Activated naive CD8-positive, alpha-beta T cell (primary cell): ENCODE results near the gene TIMM13.
"Not testable (repeated sequence)": the region's sequence is repeated elsewhere in the genome, so short reads cannot be mapped to it uniquely, and the experiment has no call there.

Experiments used
- H3K27ac Mint-ChIP-seq: one replicate; pipeline ENCODE4 v1.8.0; 2021; ENCODE audit warnings: mixed read lengths
- H3K27me3 Mint-ChIP-seq: one replicate; pipeline ENCODE4 v1.8.0; 2021; ENCODE audit warnings: mixed read lengths
- H3K36me3 Mint-ChIP-seq: one replicate; pipeline ENCODE4 v1.8.0; 2021; ENCODE audit warnings: mixed read lengths
- H3K4me1 Mint-ChIP-seq: one replicate; pipeline ENCODE4 v1.8.0; 2021; ENCODE audit warnings: low read depth, mixed read lengths
- H3K4me3 Mint-ChIP-seq: one replicate; pipeline ENCODE4 v1.8.0; 2021; ENCODE audit warnings: mild to moderate bottlenecking, mixed read lengths
- H3K9me3 Mint-ChIP-seq: one replicate; pipeline ENCODE4 v1.8.0; 2021; ENCODE audit warnings: low read depth, mixed read lengths

Gene TIMM13

DNA sequence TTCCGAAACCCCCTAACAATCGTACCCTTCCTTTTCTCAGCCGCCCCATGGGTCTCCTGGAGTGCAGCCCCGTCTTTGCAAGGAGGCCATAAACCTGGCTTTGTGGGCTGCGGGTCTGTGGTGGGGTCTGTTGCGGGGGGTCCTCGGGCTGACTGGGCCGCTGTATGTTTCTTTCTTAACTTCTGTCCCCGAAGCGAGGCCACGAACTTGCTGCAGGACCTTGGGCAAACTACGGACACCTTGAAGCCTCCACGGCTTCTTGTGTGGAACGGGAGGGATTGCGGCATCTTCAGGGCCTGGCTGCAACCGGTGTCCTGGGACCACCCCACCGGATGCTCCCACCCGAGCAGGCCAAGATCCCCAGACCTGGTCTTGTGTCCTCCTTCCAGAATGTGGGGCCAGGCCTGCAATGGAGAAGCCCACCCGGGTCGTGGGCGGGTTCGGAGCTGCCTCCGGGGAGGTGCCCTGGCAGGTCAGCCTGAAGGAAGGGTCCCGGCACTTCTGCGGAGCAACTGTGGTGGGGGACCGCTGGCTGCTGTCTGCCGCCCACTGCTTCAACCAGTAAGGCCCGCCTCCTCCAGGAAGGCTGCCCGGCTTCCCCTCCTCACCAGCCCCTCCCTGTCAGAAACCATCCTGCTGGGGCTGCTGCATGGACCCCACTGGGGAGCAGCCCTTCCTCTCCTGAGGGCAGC lies 12.0 kb downstream of the TIMM13 start:
- Mint-ChIP-seq H3K36me3 (no peaks in the 10 kb centered on the region), H3K27me3 (no peaks in the 10 kb centered on the region), H3K4me3 (no peak overlapping the region), H3K9me3 (no peaks in the 10 kb centered on the region), H3K27ac (no peak overlapping the region), H3K4me1 (no peaks in the 10 kb centered on the region)

GRCh38 chr19:2413629-2414028 lies 13.8 kb downstream of the TIMM13 start:
- Mint-ChIP-seq H3K9me3 (no peaks in the 10 kb centered on the region), H3K36me3 (no peaks in the 10 kb centered on the region), H3K4me1 (no peaks in the 10 kb centered on the region), H3K27ac (no peak overlapping the region), H3K27me3 (no peaks in the 10 kb centered on the region), H3K4me3 (no peak overlapping the region)

GRCh38 chr19:2413159-2413558 lies 14.2 kb downstream of the TIMM13 start:
- H3K27ac Mint-ChIP-seq: peak overlapping the region; percentile 66
- no peaks in the 10 kb centered on the region for H3K36me3 Mint-ChIP-seq
- no peaks in the 10 kb centered on the region for H3K4me1 Mint-ChIP-seq
- no peak overlapping the region for H3K4me3 Mint-ChIP-seq
- no peaks in the 10 kb centered on the region for H3K27me3 Mint-ChIP-seq
- H3K9me3 Mint-ChIP-seq: no peaks in the 10 kb centered on the region

- Mint-ChIP-seq H3K27ac (no peak overlapping the region), H3K36me3 (no peaks in the 10 kb centered on the region), H3K4me1 (no peaks in the 10 kb centered on the region), H3K9me3 (no peaks in the 10 kb centered on the region), H3K4me3 (no peak overlapping the region), H3K27me3 (no peaks in the 10 kb centered on the region)
Measured at GRCh38 chr19:2412449-2412848, 14.9 kb downstream of the TIMM13 start.

DNA sequence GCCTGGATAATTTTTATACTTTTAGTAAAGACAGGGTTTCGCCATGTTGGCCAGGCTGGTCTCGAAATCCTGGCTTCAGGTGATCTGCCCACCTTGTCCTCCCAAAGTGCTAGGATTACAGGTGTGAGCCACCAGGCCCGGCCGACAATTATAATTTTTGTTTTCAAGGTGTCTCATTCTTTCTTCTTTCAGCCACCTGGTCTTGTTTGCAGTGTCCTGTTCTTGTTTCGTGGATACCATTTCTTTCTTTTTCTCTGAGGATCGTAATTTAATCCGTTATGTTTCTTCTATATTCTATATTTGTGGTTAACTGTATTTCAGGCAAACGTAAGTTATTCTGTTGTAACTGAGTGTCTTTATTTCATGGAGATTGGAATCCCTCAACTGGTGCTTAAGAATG lies 15.7 kb downstream of the TIMM13 start:
- peak overlapping the region; percentile 28 for H3K27ac Mint-ChIP-seq
- no peaks in the 10 kb centered on the region for H3K27me3 Mint-ChIP-seq

GRCh38 chr19:2410023-2410422 lies 17.4 kb downstream of the TIMM13 start:
- no peaks in the 10 kb centered on the region for H3K36me3 Mint-ChIP-seq
- H3K4me1 Mint-ChIP-seq: no peaks in the 10 kb centered on the region
- H3K27me3 Mint-ChIP-seq: no peaks in the 10 kb centered on the region
- no peak overlapping the region for H3K27ac Mint-ChIP-seq
- H3K4me3 Mint-ChIP-seq: no peak overlapping the region
- no peaks in the 10 kb centered on the region for H3K9me3 Mint-ChIP-seq

More for the DNA sequence above, 15.7 kb downstream of the TIMM13 start:
- Mint-ChIP-seq H3K36me3 (no peaks in the 10 kb centered on the region), H3K4me1 (no peaks in the 10 kb centered on the region), H3K9me3 (no peaks in the 10 kb centered on the region), H3K4me3 (no peak overlapping the region)

DNA sequence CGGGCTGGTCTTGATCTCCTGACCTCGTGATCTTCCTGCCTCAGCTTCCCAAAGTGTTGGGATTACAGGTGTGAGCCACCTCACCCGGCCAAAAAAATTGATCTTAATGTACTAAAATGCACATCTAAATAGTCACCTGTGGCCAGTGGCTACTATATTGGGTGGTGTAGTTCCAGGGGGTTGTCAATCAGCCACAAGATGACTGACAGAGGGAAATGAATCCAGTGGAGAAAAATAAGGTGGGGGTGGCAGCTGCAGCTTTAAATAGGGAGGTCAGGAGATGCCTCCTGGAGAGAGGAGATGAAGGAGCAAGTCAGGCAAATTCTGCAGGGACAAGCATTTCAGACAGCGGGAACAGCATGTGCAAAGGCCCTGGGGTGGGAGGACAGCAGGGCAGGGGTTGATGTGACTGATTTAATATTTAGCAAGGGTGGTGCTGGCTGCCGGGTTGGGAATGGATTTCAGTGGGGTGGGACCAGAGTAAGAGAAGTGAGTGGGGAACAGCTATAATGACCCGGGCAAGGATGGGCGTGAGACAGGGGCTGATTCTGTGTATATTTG lies 18.0 kb downstream of the TIMM13 start:
- H3K27ac Mint-ChIP-seq: no peak overlapping the region
- H3K36me3 Mint-ChIP-seq: no peaks in the 10 kb centered on the region
- H3K9me3 Mint-ChIP-seq: no peaks in the 10 kb centered on the region
- no peaks in the 10 kb centered on the region for H3K27me3 Mint-ChIP-seq
- no peak overlapping the region for H3K4me3 Mint-ChIP-seq
- H3K4me1 Mint-ChIP-seq: no peaks in the 10 kb centered on the region

DNA sequence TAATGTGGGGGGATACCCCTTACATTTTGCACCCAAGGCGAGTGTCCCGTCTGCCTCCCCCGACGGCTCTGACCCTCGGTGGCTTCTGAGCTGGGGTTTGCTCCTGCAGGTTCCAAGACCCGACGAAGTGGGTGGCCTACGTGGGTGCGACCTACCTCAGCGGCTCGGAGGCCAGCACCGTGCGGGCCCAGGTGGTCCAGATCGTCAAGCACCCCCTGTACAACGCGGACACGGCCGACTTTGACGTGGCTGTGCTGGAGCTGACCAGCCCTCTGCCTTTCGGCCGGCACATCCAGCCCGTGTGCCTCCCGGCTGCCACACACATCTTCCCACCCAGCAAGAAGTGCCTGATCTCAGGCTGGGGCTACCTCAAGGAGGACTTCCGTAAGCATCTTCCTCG lies 19.1 kb downstream of the TIMM13 start:
- no peaks in the 10 kb centered on the region for H3K9me3 Mint-ChIP-seq
- no peak overlapping the region for H3K4me3 Mint-ChIP-seq
- no peaks in the 10 kb centered on the region for H3K36me3 Mint-ChIP-seq
- no peaks in the 10 kb centered on the region for H3K4me1 Mint-ChIP-seq
- no peaks in the 10 kb centered on the region for H3K27me3 Mint-ChIP-seq
- no peak overlapping the region for H3K27ac Mint-ChIP-seq

GRCh38 chr19:2399582-2399981 lies 27.8 kb downstream of the TIMM13 start:
- H3K27me3 Mint-ChIP-seq: no peaks in the 10 kb centered on the region
- peaks cover 3% of the 10 kb centered on the region for H3K4me1 Mint-ChIP-seq
- no peaks in the 10 kb centered on the region for H3K9me3 Mint-ChIP-seq
- H3K4me3 Mint-ChIP-seq: no peak overlapping the region
- H3K27ac Mint-ChIP-seq: no peak overlapping the region
- no peaks in the 10 kb centered on the region for H3K36me3 Mint-ChIP-seq

GRCh38 chr19:2398735-2399305 lies 28.6 kb downstream of the TIMM13 start:
- no peaks in the 10 kb centered on the region for H3K27me3 Mint-ChIP-seq
- H3K4me3 Mint-ChIP-seq: no peak overlapping the region
- peaks cover 8% of the 10 kb centered on the region for H3K4me1 Mint-ChIP-seq
- H3K36me3 Mint-ChIP-seq: no peaks in the 10 kb centered on the region
- no peak overlapping the region for H3K27ac Mint-ChIP-seq
- no peaks in the 10 kb centered on the region for H3K9me3 Mint-ChIP-seq

- not testable (repeated sequence) for H3K27me3 Mint-ChIP-seq, H3K27ac Mint-ChIP-seq, H3K4me1 Mint-ChIP-seq, H3K9me3 Mint-ChIP-seq, H3K4me3 Mint-ChIP-seq, H3K36me3 Mint-ChIP-seq
Measured at GRCh38 chr19:2397173-2397572, 30.2 kb downstream of the TIMM13 start.

- H3K27me3 Mint-ChIP-seq, H3K36me3 Mint-ChIP-seq, H3K9me3 Mint-ChIP-seq, H3K4me3 Mint-ChIP-seq, H3K27ac Mint-ChIP-seq: not testable (repeated sequence)
- H3K4me1 Mint-ChIP-seq: peaks cover 12% of the 10 kb centered on the region
Measured at GRCh38 chr19:2395293-2395829, 32.0 kb downstream of the TIMM13 start.

DNA sequence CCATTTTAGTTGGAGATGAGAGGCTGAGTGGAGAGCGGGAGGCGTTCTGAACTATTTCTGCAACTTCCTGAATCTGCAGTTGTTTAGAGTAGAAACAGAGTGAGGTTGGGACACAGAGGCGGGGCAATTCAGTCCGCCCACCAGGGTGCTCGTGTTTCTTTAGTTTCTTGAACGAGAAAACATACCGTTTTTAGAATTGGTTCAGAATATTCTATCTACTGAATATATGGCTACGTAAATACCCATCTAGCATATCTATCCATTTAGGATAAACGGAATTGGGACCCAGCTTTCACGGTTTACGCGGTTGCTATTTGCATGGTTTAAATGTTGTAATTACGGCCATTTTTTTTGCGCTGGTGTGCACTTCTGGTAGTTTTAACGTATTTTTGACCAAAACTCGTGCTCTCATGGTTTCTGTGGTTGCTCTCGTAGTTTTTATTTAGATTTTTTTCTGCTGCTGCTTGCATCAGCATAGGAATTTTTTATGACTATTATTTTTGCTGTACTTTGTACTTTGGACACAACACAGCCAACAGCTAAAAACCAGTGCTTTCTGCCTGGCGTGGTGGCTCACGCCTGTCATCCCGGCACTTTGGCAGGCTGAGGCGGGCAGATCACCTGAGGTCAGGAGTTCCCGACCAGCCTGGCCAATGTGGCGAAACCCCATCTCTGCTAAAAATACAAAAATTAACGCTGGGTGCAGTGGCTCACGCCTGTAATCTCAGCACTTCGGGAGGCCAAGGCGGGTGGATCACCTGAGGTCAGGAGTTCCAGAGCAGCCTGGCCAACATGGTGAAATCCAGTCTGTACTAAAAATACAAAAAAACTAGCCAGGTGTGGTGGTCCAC lies 32.7 kb downstream of the TIMM13 start:
- H3K27me3 Mint-ChIP-seq: peaks cover 1% of the 10 kb centered on the region
- H3K4me3 Mint-ChIP-seq: peak overlapping the region; percentile 77
- H3K27ac Mint-ChIP-seq: no peak overlapping the region
- H3K36me3 Mint-ChIP-seq: no peaks in the 10 kb centered on the region
- no peaks in the 10 kb centered on the region for H3K9me3 Mint-ChIP-seq
- H3K4me1 Mint-ChIP-seq: peaks cover 12% of the 10 kb centered on the region

DNA sequence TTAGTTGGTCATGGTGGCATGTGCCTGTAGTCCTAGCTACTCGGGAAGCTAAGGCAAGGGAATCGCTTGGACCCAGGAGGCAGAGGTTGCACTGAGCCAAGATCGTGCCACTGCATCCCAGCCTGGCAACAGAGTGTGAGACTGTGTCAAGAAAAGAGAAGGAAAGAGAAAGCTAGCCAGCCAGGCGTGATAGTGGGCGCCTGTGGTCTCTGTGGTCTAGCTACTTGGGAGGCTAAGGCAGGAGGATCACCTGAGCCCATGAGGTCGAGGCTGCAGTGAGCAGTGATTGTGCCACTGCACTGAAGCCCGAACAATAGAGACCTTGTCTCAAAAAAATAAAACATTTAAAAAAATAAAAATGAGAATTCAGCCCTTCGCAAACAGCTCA lies 33.3 kb downstream of the TIMM13 start:
- Mint-ChIP-seq H3K36me3 (no peaks in the 10 kb centered on the region), H3K4me1 (peaks cover 12% of the 10 kb centered on the region), H3K9me3 (no peaks in the 10 kb centered on the region), H3K27me3 (peaks cover 1% of the 10 kb centered on the region), H3K4me3 (peak overlapping the region; percentile 77), H3K27ac (peak overlapping the region; percentile 78)

- H3K27ac Mint-ChIP-seq, H3K4me3 Mint-ChIP-seq, H3K9me3 Mint-ChIP-seq, H3K27me3 Mint-ChIP-seq, H3K36me3 Mint-ChIP-seq: not testable (repeated sequence)
- peaks cover 12% of the 10 kb centered on the region for H3K4me1 Mint-ChIP-seq
Measured at GRCh38 chr19:2392899-2393298, 34.5 kb downstream of the TIMM13 start.
